Keratinocyte (primary cell): ENCODE data around the gene TMEM53. TPM values are rescaled to one million over a fixed set of nuclear protein-coding genes. Genes with fewer than 3 reads are reported as not detected.
A peak's percentile ranks its signal among the peaks of the same experiment; 100 is the strongest.

Experiments used
- DNase-seq: peaks from one replicate; pipeline ENCODE4 v3.0.0-alpha.2; 2011; ENCODE audit warnings: low read depth, missing footprints, low spot score
- FAIRE-seq: peaks from 2 replicates; lab custom pipeline; 2011; peaks lifted over from hg19 to GRCh38; lab: Jason Lieb, UNC
- H2AFZ ChIP-seq: 2 replicates; pipeline ENCODE4 v1.6.0; 2012; ENCODE audit warnings: low read length, control low read depth, inconsistent platforms; ENCODE audit not compliant: control insufficient read depth
- H3K27ac ChIP-seq: 2 replicates; pipeline ENCODE4 v1.5.1; 2011; ENCODE audit warnings: low read length; ENCODE audit not compliant: control insufficient read depth, insufficient read depth
- H3K27me3 ChIP-seq: 3 replicates; pipeline ENCODE4 v1.6.0; 2011; ENCODE audit warnings: low read length; ENCODE audit not compliant: control insufficient read depth, insufficient read depth; ENCODE audit errors: extremely low read depth
- H3K36me3 ChIP-seq, 2 experiments: 2 replicates in 1 of 2; 3 replicates in 1 of 2; pipeline ENCODE4 v1.5.1; 2011; ENCODE audit warnings: low read length in 2 of 2, mild to moderate bottlenecking in 1 of 2; ENCODE audit not compliant: control insufficient read depth in 2 of 2, insufficient read depth in 2 of 2; ENCODE audit errors: extremely low read depth in 1 of 2
- H3K4me1 ChIP-seq: 3 replicates; pipeline ENCODE4 v1.5.1; 2011; ENCODE audit warnings: low read length; ENCODE audit not compliant: control insufficient read depth, insufficient read depth; ENCODE audit errors: extremely low read depth
- H3K4me2 ChIP-seq: 3 replicates; pipeline ENCODE4 v1.6.0; 2011; ENCODE audit warnings: low read depth, low read length; ENCODE audit not compliant: control insufficient read depth, insufficient read depth; ENCODE audit errors: extremely low read depth
- H3K4me3 ChIP-seq, 3 experiments: fragments of 200-600 bp in 1 of 3; sonication (generic) in 1 of 3; 2 replicates in 2 of 3; 3 replicates in 1 of 3; pipeline ENCODE4 v1.5.1; 2011 to 2016; ENCODE audit warnings: low read length in 3 of 3, mild to moderate bottlenecking in 3 of 3, control low read depth in 2 of 3, inconsistent platforms in 1 of 3, low read depth in 1 of 3, mixed read lengths in 1 of 3, mixed run types in 1 of 3, moderate library complexity in 1 of 3; ENCODE audit not compliant: control insufficient read depth in 2 of 3, insufficient read depth in 2 of 3; ENCODE audit errors: extremely low read depth in 1 of 3
- H3K79me2 ChIP-seq: 2 replicates; pipeline ENCODE4 v1.6.0; 2012; ENCODE audit warnings: low read length; ENCODE audit not compliant: control insufficient read depth, insufficient read depth
- H3K9ac ChIP-seq: 3 replicates; pipeline ENCODE4 v1.6.0; 2011; ENCODE audit warnings: low read length; ENCODE audit not compliant: control insufficient read depth, insufficient read depth; ENCODE audit errors: extremely low read depth
- H3K9me1 ChIP-seq: 3 replicates; pipeline ENCODE4 v1.6.0; 2011; ENCODE audit warnings: low read length; ENCODE audit not compliant: control insufficient read depth, insufficient read depth; ENCODE audit errors: extremely low read depth
- H3K9me3 ChIP-seq: 2 replicates; pipeline ENCODE4 v1.5.1; 2012; ENCODE audit warnings: low read depth, low read length; ENCODE audit not compliant: control insufficient read depth
- H4K20me1 ChIP-seq: 3 replicates; pipeline ENCODE4 v1.6.0; 2011; ENCODE audit warnings: low read length; ENCODE audit not compliant: control insufficient read depth, insufficient read depth; ENCODE audit errors: extremely low read depth
- EZH2 ChIP-seq: IDR thresholded peaks from one replicate; pipeline ENCODE4 v1.6.1; 2012; ENCODE audit warnings: inconsistent platforms, mild to moderate bottlenecking, low read length, moderate library complexity
- dilution Hi-C: fragments of 300-500 bp; cut with MboI; formaldehyde crosslinking; loops from one replicate; pipeline ENCODE4 v1.7.0; 2020; ENCODE audit warnings: low sequenced_read_pairs; ENCODE audit not compliant: extremely low pct_ligation_motif_present
- polyA plus RNA-seq, 5 experiments: library from polyadenylated mRNA; depleted of rRNA in 3 of 5; stranded (reverse) in 3 of 5; stranded (forward) in 1 of 5; unstranded in 1 of 5; fragments of >200 nt; gene quantifications; 1 replicate in 1 of 5; 2 replicates in 3 of 5; 3 replicates in 1 of 5; pipeline versions ENCODE4 v1.2.1 to v1.2.3, GENCODE V29; 2011 to 2012; ENCODE audit warnings: missing spikeins in 2 of 5, low read depth in 1 of 5, low replicate concordance in 1 of 5
- TF ChIP-seq, protein P1 (sequence below), 3 experiments: IDR thresholded peaks in 1 of 3; conservative IDR thresholded peaks in 1 of 3; optimal IDR thresholded peaks in 1 of 3; 2 replicates in 2 of 3; 3 replicates in 1 of 3; pipeline versions ENCODE3 to v1.5.1; 2011; ENCODE audit warnings: low read length in 3 of 3, mild to moderate bottlenecking in 3 of 3, moderate library complexity in 2 of 3, control low read depth in 1 of 3, inconsistent platforms in 1 of 3; ENCODE audit not compliant: insufficient read depth in 2 of 3; ENCODE audit errors: extremely low read depth in 1 of 3

The TMEM53 gene
- polyA plus RNA-seq, 1 donor (not counting 4 experiments of a cell fraction or from before 2014, with no cell fraction given): 5.6 TPM

DNA sequence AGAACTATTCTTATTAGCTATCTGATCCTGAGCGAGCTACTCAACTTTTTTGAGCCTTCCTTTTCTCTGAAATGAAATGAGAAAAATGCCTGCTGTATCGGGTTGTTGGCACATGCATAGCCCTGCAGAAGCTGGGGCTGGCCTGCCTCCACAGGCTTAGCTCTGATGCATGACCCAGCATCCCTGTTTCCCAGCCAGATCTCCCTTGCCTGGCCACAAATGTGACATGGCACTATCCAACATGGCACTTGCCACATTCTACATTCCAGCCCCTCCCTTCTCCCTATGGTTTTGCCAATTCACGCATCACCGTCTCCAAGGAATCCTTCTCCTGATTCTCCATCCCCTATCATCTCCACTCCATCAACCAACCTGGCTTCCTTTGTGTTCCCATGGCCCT is 42.9 kb upstream of the TMEM53 start:
- no peaks in the 10 kb centered on the region for H3K79me2 ChIP-seq
- TF ChIP-seq, protein P1, sequence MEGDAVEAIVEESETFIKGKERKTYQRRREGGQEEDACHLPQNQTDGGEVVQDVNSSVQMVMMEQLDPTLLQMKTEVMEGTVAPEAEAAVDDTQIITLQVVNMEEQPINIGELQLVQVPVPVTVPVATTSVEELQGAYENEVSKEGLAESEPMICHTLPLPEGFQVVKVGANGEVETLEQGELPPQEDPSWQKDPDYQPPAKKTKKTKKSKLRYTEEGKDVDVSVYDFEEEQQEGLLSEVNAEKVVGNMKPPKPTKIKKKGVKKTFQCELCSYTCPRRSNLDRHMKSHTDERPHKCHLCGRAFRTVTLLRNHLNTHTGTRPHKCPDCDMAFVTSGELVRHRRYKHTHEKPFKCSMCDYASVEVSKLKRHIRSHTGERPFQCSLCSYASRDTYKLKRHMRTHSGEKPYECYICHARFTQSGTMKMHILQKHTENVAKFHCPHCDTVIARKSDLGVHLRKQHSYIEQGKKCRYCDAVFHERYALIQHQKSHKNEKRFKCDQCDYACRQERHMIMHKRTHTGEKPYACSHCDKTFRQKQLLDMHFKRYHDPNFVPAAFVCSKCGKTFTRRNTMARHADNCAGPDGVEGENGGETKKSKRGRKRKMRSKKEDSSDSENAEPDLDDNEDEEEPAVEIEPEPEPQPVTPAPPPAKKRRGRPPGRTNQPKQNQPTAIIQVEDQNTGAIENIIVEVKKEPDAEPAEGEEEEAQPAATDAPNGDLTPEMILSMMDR (optimal IDR thresholded peaks at IDR 0.05 in 1 of 3, IDR thresholded peaks at IDR 0.05 in 1 of 3, conservative IDR thresholded peaks at IDR 0.05 in 1 of 3; ENCODE audit: extremely low read depth in 1 of 3, insufficient read depth in 2 of 3, low read length in 3 of 3): no peak
- no peak for TF ChIP-seq EZH2
- no peaks in the 10 kb centered on the region for H3K9me3 ChIP-seq
- H4K20me1 ChIP-seq: no peaks in the 10 kb centered on the region
- dilution Hi-C loops: no loop called here
- peaks cover 3% of the 10 kb centered on the region for H3K4me1 ChIP-seq
- no peak overlapping the region for H3K9ac ChIP-seq
- no peak overlapping the region for H3K4me3 ChIP-seq
- no peaks in the 10 kb centered on the region for H3K27me3 ChIP-seq
- H3K27ac ChIP-seq: no peak overlapping the region
- H2AFZ ChIP-seq: no peak overlapping the region
- H3K4me2 ChIP-seq: no peak overlapping the region
- no peaks in the 10 kb centered on the region for H3K36me3 ChIP-seq
- FAIRE-seq (no peak), DNase-seq (no peak)
- H3K9me1 ChIP-seq: no peaks in the 10 kb centered on the region

DNA sequence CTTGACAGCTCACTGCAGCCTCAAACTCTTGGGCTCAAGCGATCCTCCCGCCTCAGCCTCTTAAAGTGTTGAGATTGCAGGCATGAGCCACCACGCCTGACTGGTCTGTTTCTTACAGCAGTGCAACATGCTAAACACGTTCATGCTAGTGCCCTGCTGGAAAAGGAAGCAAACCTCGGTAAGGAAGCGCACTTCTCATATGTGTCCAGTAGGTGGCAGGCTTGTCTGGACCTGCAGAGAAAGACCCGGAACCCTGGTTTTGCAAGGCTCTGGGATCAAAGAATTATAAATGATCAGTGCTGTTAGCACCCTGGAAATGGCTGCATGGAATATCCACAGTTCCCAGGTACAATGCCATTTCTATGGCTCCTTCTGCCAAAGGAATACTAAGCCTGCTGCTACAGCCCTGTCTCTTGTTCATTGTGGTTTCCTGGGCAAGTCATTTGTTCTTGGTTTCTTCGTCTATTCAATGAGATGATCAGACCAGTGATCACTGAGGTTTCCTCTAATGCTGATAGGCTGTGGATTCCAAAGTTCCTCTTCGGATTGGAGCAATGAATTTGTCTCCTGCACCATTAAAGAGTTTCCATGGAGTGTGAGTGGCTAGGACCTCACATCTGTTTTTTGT is 40.8 kb upstream of the TMEM53 start:
- Histone ChIP-seq H3K9me1 (no peaks in the 10 kb centered on the region), H3K36me3 (no peaks in the 10 kb centered on the region), H3K27me3 (no peaks in the 10 kb centered on the region), H3K4me1 (peaks cover 3% of the 10 kb centered on the region), H3K27ac (no peak overlapping the region), H3K9ac (no peak overlapping the region), H3K9me3 (no peaks in the 10 kb centered on the region), H3K4me2 (peak overlapping the region; percentile 20), H3K4me3 (no peak overlapping the region), H3K79me2 (no peaks in the 10 kb centered on the region), H2AFZ (no peak overlapping the region), H4K20me1 (no peaks in the 10 kb centered on the region)
- FAIRE-seq: peak; percentile 98
- DNase-seq: no peak
- TF ChIP-seq, protein P1 (optimal IDR thresholded peaks at IDR 0.05 in 1 of 3, IDR thresholded peaks at IDR 0.05 in 1 of 3, conservative IDR thresholded peaks at IDR 0.05 in 1 of 3; ENCODE audit: extremely low read depth in 1 of 3, insufficient read depth in 2 of 3, low read length in 3 of 3): peak; percentile 84 to 98 (median 89)
- no peak for TF ChIP-seq EZH2
- dilution Hi-C loops: no loop called here
